ENCODE measurements around the gene SERP2.

SERP2 gene

DNA sequence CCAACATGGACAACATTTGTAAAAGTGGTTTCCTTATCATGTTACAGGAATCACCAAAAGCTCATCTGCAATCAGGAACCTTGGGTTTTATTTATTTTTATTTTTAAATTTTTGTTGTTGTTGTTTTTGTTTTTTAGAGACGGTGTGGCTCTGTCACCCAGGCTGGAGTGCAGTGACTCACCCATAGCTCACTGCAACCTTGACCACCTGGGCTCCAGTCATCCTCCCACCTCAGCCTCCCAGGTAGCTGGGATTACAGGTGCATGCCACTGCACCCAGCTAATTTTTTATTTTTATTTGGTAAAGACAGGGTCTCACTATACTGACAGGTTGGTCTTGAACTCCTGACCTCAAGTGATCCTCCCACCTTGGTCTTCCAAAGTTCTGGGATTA, 13.6 kb upstream of the SERP2 start:
- no peak for DNase-seq

- DNase-seq: peak; percentile 39
These were observed 11.1 kb upstream of the SERP2 start for GRCh38 chr13:44362394-44363040.

DNA sequence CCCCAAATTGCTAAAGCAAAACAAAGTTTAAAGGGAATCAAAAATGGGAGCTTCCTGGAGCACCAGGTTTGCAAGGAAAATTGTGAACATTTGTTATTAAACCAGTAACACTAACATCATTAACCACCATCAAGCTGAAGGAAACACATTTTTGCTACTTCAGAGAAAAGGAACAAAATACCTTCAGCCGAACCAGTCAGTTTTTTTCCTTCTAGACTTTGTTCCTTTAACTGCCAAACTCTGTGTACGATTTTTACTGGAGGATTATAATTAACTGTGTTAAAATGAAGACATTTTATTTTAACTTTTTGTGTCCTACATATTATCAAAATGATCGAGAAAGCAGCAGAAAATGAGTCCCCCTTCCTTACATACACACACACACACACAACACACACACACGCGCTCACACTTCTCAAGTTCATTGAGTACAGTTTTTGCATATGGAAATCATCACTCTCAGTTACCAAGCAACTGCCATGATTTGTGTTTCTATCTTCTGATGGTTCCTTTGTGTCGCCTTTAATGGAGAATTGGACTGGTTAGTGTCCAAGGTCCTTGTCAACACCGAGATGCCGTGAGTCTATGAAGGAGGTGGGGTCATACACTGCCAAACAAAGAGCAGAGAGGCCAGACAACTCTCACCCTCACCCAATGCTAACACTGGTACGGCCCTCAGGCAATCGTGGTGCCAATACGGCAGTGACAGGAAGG, 9.8 kb upstream of the SERP2 start:
- DNase-seq: no peak

DNA sequence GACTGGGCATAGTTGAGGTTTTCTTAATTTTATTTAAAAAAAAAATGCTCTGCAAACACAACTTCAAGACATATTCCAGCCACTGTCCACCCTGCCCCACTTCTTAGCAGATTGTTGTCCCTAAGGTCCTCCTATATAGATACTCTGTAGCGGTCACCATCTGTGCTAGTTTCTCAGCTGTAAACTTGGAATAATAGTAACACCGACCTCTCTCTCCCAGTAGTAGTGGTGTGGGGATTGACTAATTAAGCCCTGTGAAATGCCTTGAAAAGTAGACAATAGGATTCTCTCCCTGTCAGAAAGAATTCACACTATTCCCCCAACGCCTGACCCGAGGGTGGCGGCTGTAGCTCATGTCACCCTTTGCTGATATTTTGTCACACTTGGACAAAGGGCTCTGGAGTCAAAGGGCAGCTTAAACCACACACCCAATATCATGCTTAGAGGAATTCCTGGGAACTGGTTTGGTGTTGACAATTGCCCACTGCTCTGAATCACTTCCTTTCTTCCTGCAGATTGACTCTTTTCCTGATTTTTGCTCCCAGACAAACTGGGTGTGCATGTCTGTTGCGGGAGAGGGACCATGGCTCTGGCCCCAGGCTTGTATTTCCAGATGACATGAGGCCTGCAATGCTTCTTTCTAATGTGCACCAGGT, 9.2 kb upstream of the SERP2 start:
- no peak for DNase-seq

DNA sequence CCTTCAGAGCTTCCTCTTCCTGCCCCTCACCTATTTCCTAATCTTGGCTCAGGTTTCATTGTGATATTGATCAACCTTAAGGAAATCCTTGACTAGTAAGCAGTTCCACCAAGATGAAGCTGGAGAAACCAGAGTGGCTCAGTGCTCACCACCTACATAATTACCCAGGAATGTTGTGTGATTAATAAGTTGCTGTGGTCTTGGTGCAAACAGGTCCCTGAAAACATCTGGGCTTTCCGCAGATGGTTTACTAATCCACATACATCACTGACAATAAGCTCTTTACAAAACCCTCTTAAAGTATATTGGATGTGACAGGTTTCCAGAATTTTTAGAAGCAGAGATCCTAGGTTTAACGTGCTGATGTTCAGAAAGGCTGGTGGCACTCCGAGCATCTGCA, 8.6 kb upstream of the SERP2 start:
- no peak for DNase-seq

- no peak for DNase-seq
These were observed 7.7 kb upstream of the SERP2 start for GRCh38 chr13:44365899-44366298.

- no peak for DNase-seq
These were observed 5.5 kb upstream of the SERP2 start for GRCh38 chr13:44368062-44368591.

- no peak for DNase-seq
These were observed 4.8 kb upstream of the SERP2 start for GRCh38 chr13:44368599-44369368.

DNA sequence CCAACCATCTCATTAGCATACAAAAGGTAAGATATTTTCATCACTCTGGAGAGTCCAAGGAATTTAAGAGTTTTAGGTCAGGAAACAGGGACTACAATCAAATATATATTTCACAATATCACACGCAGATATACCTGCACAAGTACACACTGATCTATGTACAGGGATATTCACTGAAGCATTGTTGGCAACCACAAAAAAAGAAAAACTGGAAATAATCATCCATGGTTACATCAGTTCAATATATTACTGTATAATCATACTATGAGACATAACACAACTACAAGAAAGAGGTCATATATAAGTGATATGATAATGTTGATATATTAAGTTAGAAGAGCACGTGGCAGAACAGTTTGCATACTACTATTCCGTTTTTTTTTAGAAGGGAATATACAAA, 2.2 kb upstream of the SERP2 start:
- no peak for DNase-seq

DNA sequence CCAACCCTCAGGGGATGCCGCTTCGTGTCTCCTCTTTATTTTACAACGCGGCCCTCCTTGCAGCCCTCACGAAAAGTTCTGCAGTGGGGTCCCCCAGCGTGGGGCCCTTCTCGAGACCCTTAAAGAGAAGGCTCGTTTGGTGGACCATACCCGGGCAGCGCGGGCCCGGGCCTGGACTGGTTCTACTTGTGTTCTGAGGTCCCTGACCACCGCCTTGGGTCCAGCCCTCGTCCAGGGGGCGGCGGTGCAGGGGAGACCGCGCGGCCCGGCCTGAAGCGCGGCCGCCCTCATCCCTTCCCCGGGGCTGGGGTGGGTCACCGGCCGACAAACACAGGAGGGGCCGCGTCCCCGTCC, 400 bp upstream of the SERP2 start:
- no peak for DNase-seq

DNA sequence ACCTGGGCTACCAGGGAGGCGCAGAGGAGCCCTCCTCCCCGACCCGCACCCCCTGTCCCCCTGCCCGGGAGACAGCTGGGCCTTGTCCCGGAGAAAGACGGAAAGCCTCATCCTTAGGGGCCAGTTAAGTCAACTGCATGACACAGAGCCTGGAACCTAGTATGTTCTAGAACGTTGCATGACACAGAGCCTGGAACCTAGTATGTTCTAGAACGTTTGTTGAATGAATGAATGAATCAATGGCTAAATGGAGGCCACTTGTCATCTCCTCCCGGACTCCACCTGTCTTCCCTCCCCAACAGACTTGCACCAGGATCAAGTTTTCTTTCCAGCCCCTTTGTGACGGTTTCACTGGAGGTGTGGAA, 706 bp downstream of the SERP2 start:
- DNase-seq: no peak

DNA sequence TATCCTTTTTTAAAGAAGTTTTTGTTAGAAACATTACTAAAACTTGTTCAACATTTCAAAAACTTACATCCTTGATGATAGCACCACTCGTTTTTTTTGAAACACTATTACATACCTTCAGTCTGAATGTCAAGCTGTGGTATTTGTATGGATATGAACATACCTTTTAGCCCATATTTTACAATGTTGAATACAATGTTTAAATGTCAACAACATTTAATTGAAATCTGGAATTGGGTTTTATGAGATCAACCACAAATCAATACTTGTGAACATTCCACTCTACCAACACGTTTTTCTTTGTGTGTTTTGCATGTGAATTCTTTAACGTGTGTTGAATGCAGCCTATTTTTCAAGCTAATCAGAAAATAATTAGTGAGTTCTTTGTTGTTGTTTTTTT, 4.7 kb downstream of the SERP2 start:
- DNase-seq: no peak

DNA sequence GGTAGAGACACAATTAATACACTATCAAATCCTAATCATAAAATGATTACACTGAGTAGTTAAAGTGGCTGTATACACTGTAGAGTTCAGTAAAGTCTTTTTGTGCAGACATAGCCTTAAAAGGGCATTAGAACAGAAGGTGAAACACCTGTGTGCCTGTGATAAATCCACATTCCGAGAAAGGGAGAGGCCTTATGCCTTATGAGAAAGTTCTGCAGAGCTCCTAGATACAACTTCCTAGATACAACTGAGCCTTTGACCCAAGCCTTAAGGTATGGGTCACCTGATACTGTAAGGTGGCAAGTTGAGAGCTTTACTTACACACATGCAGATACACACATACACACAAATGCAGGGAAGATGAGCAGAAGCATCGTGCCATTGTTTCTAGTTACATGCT, 6.3 kb downstream of the SERP2 start:
- no peak for DNase-seq

GRCh38 chr13:44380404-44381165, 7.0 kb downstream of the SERP2 start:
- no peak for DNase-seq

DNA sequence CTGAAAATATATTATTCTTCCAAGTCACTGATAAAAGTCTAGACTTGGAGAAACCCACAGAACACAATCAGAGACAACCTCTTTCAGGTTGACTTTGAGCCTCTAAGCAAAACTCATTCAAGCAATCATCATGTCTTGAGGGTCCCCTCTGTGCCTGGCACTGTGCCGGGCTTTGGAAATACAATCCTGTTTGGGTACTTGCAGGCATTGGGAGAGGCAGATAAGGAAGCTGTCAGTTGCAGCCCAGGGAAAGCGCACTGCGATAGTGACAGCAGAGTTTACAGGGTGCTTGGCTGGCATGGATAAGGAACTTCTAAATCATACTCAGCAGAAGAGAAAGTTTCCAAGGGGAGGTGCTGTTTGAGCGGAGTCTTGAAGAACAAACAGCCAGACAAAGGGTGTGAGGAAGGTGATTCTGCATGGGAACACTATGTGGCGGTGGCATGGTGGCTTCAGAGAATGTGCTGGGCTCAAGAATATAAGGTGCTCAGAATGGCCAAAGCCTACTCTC, 9.1 kb downstream of the SERP2 start:
- DNase-seq: no peak

- DNase-seq: no peak
These were observed 10.3 kb downstream of the SERP2 start for GRCh38 chr13:44383945-44384344.

- no peak for DNase-seq
These were observed 11.2 kb downstream of the SERP2 start for GRCh38 chr13:44384778-44385177.

DNA sequence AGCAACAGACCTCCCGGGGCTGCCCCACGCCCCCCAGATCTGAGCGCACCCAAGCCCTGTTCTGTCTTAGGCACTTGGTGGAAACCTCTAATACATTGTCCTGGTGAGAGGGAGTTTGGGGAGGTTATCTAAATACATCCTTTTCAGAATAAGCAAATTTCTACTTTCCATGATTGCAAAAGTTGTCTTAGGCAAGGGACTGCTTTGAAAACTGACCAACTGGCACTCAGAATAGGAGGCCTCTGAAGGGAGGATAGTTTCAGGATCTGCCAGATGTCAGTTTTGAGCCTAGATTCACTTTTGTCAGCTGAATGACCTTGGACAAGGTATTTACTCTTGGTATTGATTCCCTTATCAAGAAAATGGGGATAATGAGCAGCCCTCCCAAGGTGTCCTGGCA, 11.8 kb downstream of the SERP2 start:
- DNase-seq: no peak

DNA sequence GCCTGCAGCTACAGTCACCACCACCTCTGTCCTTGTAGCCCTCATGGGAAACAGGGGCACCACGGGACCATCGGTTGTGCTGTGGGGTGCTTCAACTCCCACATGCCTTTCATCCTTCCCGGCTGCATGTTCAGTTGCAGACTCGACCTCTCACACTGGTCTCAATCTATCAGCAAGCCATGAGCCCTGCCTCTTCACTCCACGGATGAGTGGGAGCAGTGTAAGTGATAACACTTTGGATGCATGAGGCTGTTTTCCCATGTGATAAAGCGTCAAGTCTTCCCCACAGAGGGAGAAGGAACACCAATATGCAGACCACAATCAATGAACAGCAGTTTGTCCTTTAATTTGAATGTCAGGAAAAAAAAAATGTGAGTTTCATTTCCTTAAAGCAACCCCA, 12.2 kb downstream of the SERP2 start:
- no peak for DNase-seq

DNA sequence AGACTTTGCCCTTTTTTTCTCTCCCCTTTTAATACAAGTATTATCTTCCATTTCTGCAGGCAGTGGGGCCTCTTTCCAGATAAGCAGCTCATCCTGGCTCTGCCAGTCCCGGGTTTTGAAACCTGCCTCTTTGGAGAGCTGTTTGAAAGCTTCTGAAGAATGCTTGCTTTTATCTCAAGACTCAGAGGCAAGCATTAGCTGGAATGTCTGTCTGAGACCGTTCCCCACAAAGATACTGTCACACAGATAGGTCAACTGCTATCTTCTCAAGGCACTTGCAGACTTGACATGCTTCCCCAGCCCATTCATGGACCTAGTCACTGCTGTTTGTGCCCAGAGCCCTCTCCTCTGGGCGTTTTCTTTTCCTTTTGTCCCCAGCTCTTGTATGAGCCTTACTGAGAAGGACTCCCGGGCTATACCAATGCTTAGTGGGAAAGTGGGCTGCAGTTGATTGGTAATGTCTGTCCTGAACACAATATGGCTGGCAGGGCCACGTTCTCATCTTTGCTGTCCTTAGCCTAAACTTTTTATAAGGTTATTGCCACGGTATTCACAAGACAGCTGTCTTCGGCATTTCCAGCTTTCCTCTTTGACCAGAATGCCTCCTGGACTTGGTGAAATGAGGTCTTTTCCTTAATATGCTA, 13.4 kb downstream of the SERP2 start:
- no peak for DNase-seq

GRCh38 chr13:44388427-44389059, 14.9 kb downstream of the SERP2 start:
- DNase-seq: no peak
